NCI-H526 treated with DMSO at 0.1 percent for 48 hours (cell line): ENCODE data around the gene RTL1.

Experiments used
- DNase-seq: peaks from one replicate; lab custom pipeline; 2025; lab: John Stamatoyannopoulos, UW

Gene RTL1

GRCh38 chr14:100851586-100851916 lies 52.0 kb downstream of the RTL1 start:
- DNase-seq: no peak

GRCh38 chr14:100850841-100851585 lies 52.5 kb downstream of the RTL1 start:
- DNase-seq: no peak

- DNase-seq: no peak
These were observed 54.3 kb downstream of the RTL1 start for GRCh38 chr14:100849115-100849781.

- no peak for DNase-seq
These were observed 57.1 kb downstream of the RTL1 start for GRCh38 chr14:100846309-100846859.

GRCh38 chr14:100845341-100845740 lies 58.2 kb downstream of the RTL1 start:
- DNase-seq: no peak

GRCh38 chr14:100844846-100845245 lies 58.7 kb downstream of the RTL1 start:
- DNase-seq: no peak

- DNase-seq: no peak
These were observed 59.1 kb downstream of the RTL1 start for GRCh38 chr14:100844421-100844820.

- DNase-seq: no peak
These were observed 59.5 kb downstream of the RTL1 start for GRCh38 chr14:100844082-100844408.

- DNase-seq: no peak
These were observed 60.7 kb downstream of the RTL1 start for GRCh38 chr14:100842799-100843198.

GRCh38 chr14:100841761-100842403 lies 61.6 kb downstream of the RTL1 start:
- no peak for DNase-seq

- no peak for DNase-seq
These were observed 62.3 kb downstream of the RTL1 start for GRCh38 chr14:100841066-100841760.

- no peak for DNase-seq
These were observed 63.0 kb downstream of the RTL1 start for GRCh38 chr14:100840286-100841065.

- DNase-seq: no peak
These were observed 63.8 kb downstream of the RTL1 start for GRCh38 chr14:100839681-100840111.

GRCh38 chr14:100839315-100839585 lies 64.3 kb downstream of the RTL1 start:
- DNase-seq: no peak

- DNase-seq: no peak
These were observed 64.8 kb downstream of the RTL1 start for GRCh38 chr14:100838493-100839314.

- no peak for DNase-seq
These were observed 65.6 kb downstream of the RTL1 start for GRCh38 chr14:100837805-100838350.

- DNase-seq: no peak
These were observed 66.3 kb downstream of the RTL1 start for GRCh38 chr14:100836941-100837804.

- DNase-seq: no peak
These were observed 67.2 kb downstream of the RTL1 start for GRCh38 chr14:100836311-100836805.

GRCh38 chr14:100835548-100836310 lies 67.8 kb downstream of the RTL1 start:
- DNase-seq: no peak
